ENCODE results near the gene MUC20. TPM values are rescaled to one million over a fixed set of nuclear protein-coding genes. Genes with fewer than 3 reads are reported as not detected.

The MUC20 gene
- total RNA-seq, 1 donor from 2014 or later = not detected

- no peak for DNase-seq (ENCODE audit: extremely low read depth, low read depth, low spot score)
Observed at GRCh38 chr3:195753581-195753980, 32.8 kb downstream of the MUC20 start.

- no peak for DNase-seq (ENCODE audit: extremely low read depth, low read depth, low spot score)
Observed at GRCh38 chr3:195754141-195754540, 33.4 kb downstream of the MUC20 start.

- DNase-seq (ENCODE audit: extremely low read depth, low read depth, low spot score) = no peak
Observed at GRCh38 chr3:195754906-195755305, 34.1 kb downstream of the MUC20 start.

- DNase-seq (ENCODE audit: extremely low read depth, low read depth, low spot score) = no peak
Observed at GRCh38 chr3:195755391-195755790, 34.6 kb downstream of the MUC20 start.

- no peak for DNase-seq (ENCODE audit: extremely low read depth, low read depth, low spot score)
Observed at GRCh38 chr3:195755791-195756676, 35.3 kb downstream of the MUC20 start.

GRCh38 chr3:195757438-195757770 is 36.6 kb downstream of the MUC20 start:
- DNase-seq (ENCODE audit: extremely low read depth, low read depth, low spot score) = no peak

GRCh38 chr3:195757827-195758226 is 37.0 kb downstream of the MUC20 start:
- no peak for DNase-seq (ENCODE audit: extremely low read depth, low read depth, low spot score)

GRCh38 chr3:195758721-195759353 is 38.1 kb downstream of the MUC20 start:
- no peak for DNase-seq (ENCODE audit: extremely low read depth, low read depth, low spot score)

GRCh38 chr3:195760345-195761122 is 39.8 kb downstream of the MUC20 start:
- DNase-seq (ENCODE audit: extremely low read depth, low read depth, low spot score) = no peak

GRCh38 chr3:195761123-195761566 is 40.4 kb downstream of the MUC20 start:
- no peak for DNase-seq (ENCODE audit: extremely low read depth, low read depth, low spot score)

GRCh38 chr3:195761567-195762248 is 40.9 kb downstream of the MUC20 start:
- no peak for DNase-seq (ENCODE audit: extremely low read depth, low read depth, low spot score)

GRCh38 chr3:195762249-195762585 is 41.4 kb downstream of the MUC20 start:
- no peak for DNase-seq (ENCODE audit: extremely low read depth, low read depth, low spot score)

GRCh38 chr3:195762611-195763010 is 41.8 kb downstream of the MUC20 start:
- DNase-seq (ENCODE audit: extremely low read depth, low read depth, low spot score) = no peak

- no peak for DNase-seq (ENCODE audit: extremely low read depth, low read depth, low spot score)
Observed at GRCh38 chr3:195763076-195763830, 42.5 kb downstream of the MUC20 start.

GRCh38 chr3:195763843-195764825 is 43.4 kb downstream of the MUC20 start:
- no peak for DNase-seq (ENCODE audit: extremely low read depth, low read depth, low spot score)

- DNase-seq (ENCODE audit: extremely low read depth, low read depth, low spot score) = no peak
Observed at GRCh38 chr3:195764961-195765706, 44.4 kb downstream of the MUC20 start.

- no peak for DNase-seq (ENCODE audit: extremely low read depth, low read depth, low spot score)
Observed at GRCh38 chr3:195766671-195767070, 45.9 kb downstream of the MUC20 start.

- no peak for DNase-seq (ENCODE audit: extremely low read depth, low read depth, low spot score)
Observed at GRCh38 chr3:195767792-195768191, 47.0 kb downstream of the MUC20 start.
